HG02885 (cell line): Measurements from ENCODE around the gene OR6C70.
"Not testable (repeated sequence)": the region's sequence is repeated elsewhere in the genome, so short reads cannot be mapped to it uniquely, and the experiment has no call there.

Experiments
- ATAC-seq: cut with Tn5 transposase; IDR thresholded peaks from one replicate; pipeline ENCODE4 v1.9.1; 2021; ENCODE audit warnings: mild to moderate bottlenecking; ENCODE audit not compliant: unreplicated experiment, poor library complexity

The OR6C70 gene

GRCh38 chr12:55470088-55470829 lies at the start of gene OR6C70:
Gene OR6C70 (minus strand): TSS chr12:55470138. CDS start chr12:55470138, 0 bp downstream.
- ATAC-seq, result no peak

DNA sequence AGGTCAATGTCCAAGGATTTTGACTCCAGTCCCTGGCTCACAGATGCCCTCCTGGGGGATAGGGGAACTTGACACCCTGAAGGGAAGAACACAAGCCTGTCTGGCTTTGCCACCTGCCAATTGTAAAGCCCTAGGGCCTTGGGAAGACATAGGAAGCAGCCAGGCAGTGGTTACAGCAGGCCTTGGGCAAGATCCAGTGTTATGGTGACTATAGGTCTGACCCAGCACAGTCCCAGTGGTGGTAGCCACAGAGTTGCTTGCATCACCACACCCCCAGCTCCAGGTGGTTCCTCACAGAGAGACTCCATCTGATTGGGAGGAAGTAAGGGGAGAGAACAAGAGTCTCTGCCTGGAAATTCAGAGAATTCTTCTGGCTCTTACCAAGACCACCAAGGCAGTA lies 46.5 kb upstream of the OR6C70 start:
- no peak for ATAC-seq

GRCh38 chr12:55515696-55516095 lies 45.8 kb upstream of the OR6C70 start:
- peak; percentile 48 for ATAC-seq

DNA sequence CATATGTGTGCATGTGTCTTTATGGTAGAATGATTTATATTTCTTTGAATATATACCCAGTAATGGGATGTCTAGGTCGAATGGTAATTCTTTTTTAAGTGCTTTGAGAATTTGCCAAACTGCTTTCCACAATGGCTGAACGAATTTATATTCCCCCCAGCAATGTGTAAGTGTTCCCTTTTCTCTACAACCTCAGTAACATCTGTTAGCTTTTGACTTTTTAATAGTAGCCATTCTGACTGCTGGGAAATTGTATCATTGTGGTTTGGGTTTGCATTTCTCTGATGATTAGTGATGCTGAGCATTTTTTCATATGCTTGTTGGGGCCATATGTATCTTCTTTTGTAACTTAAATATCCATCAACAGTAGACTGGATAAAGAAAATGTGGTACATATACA lies 31.7 kb upstream of the OR6C70 start:
- no peak for ATAC-seq

GRCh38 chr12:55499810-55500252 lies 29.9 kb upstream of the OR6C70 start:
- no peak for ATAC-seq

GRCh38 chr12:55499231-55499630 lies 29.3 kb upstream of the OR6C70 start:
- no peak for ATAC-seq

DNA sequence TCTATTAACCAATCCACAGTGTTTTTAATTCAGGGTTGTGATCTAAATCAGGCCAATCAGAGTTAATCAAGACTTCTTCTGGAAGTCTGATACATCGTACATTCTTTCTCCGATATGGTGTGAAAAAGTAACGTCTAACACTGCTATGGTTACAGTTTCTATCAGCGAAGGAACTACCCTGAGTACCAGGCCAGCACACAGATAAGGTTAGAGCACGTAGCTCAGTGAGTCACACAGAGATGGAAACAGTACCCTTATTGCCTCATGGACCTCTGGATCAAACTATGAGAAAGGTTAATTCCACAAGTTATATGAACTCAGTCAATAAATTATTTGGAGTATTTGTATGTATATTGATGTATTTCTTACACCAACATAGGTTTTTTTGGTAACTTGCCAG lies 25.6 kb upstream of the OR6C70 start:
- ATAC-seq, result no peak

- ATAC-seq, result no peak
These were observed 22.1 kb upstream of the OR6C70 start, which contains the start of gene OR6C68 for GRCh38 chr12:55492078-55492477. Gene OR6C68 (plus strand): TSS chr12:55492378. CDS start chr12:55492378, 0 bp downstream.

- ATAC-seq, result not testable (repeated sequence)
These were observed 14.3 kb upstream of the OR6C70 start for GRCh38 chr12:55484284-55484683.

GRCh38 chr12:55479136-55479535 lies 9.2 kb upstream of the OR6C70 start:
- ATAC-seq, result not testable (repeated sequence)

- ATAC-seq, result no peak
These were observed 2.3 kb upstream of the OR6C70 start for GRCh38 chr12:55472264-55472663.

DNA sequence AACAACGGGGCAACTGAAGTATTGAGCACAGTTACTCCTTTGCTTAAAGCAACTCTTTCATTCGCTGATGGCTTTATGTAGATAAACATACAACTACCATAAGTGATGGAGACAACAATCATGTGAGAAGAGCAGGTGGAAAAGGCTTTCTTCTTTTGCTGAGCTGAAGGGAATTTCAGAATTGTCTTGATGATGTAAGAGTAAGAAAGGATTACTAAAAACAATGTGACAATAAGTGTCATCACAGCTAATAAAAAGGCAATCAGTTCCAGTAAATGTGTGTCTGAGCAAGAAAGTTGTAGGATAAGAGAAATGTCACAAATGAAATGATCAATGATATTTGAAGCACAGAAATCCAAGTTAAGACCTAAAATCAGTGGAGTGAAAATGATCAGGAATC lies 647 bp downstream of the OR6C70 start:
- ATAC-seq, result no peak

DNA sequence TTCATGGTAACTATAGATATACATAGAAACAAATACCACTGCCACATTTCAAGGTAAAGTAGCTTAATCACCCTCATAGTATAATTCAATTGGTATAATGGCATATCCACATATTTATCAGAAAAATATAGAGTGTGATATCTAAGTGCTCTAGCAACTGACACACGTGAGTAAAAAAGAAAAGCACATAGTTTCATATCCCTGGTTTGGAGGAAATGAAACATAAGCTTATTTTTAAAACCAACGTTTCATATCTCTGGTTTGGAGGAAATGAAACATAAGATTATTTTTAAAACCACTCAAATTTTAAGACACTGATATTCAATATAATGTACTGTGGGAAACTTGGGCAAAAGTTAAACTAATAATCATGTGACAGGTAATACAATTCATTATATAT lies 2.1 kb downstream of the OR6C70 start:
- peak; percentile 89 for ATAC-seq

DNA sequence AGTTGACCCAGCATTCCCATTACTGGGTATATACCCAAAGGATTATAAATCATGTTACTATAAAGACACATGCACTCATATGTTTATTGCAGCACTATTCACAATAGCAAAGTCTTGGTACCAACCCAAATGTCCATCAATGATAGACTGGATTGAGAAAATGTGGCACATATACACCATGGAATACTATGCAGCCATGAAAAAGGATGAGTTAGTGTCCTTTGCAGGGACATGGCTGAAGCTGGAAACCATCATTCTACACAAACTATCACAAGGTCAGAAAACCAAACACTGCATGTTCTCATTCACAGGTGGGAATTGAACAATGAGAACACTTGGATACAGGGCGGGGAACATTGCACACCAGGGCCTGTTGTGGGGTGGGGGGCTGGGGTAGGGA lies 5.0 kb downstream of the OR6C70 start:
- not testable (repeated sequence) for ATAC-seq

GRCh38 chr12:55448825-55449224 lies 21.1 kb downstream of the OR6C70 start:
- no peak for ATAC-seq

GRCh38 chr12:55446326-55446725 lies 23.6 kb downstream of the OR6C70 start:
- no peak for ATAC-seq

GRCh38 chr12:55445357-55445756 lies 24.6 kb downstream of the OR6C70 start:
- ATAC-seq, result no peak

GRCh38 chr12:55443776-55444175 lies 26.2 kb downstream of the OR6C70 start, which contains the start of gene OR6C2:
Gene OR6C2 (plus strand): TSS chr12:55444076. CDS start chr12:55452214, 8,138 bp downstream.
- no peak for ATAC-seq

DNA sequence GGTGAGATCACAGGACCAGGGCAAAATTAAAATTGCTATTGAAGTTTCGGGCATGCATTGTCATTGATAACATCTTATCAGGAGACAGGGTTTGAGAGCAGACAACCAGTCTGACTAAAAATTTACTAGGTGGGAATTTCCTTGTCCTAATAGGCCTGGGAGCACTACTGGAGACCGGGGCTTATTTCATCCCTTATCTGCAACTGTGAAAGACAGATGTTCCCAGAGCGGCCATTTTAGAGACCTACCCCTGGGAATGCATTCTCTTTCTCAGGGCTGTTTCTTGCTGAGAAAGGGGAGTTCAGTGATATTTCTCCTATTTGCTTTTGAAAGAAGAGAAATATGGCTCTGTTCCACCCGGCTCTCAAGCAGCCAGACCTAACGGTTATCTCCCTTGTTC lies 28.7 kb downstream of the OR6C70 start:
- not testable (repeated sequence) for ATAC-seq

DNA sequence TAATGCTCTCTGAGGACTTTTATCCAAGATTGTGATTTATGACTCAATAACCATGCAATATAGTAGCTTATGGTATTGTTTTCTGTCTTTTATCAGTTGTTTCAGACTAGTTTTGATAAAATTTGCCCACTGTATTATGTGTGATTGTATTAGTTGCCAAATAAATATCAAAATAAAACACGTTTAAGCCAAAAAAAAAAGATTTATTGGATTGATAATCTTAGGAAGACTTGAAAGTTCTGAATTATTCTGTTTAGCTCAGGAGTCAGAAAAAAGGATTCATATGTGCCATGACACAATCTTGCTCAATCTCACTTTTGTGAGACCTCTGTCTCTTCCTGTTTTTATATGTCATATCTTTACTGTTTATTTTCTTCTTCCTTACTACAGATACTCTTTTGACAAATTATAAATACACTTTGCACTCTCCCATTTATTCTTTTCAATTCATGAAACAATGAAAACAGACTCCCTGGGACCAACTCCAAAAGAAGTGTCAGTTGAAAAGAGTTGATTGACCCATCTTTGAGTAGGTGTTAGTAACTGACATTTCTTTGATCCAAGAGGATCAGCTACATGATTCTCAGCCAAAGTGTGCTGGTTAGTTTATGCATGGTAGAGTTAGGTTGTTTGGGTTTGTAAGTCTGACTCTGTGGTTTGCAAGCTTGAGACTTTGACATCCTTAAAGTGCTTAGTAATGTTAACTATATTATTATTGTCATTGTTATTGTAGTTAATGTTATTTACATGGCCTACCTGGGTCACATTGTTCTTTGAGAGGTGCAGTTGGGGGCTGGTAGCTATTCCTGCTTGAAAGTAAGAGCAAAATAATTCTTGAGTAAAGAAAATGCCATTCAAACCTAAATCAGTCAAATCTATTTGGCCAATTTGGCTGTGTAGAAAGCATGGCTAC lies 41.4 kb downstream of the OR6C70 start:
- no peak for ATAC-seq

- no peak for ATAC-seq
These were observed 44.0 kb downstream of the OR6C70 start, which contains the start of gene OR6C76 for GRCh38 chr12:55425954-55426353. Gene OR6C76 (plus strand): TSS chr12:55426254. CDS start chr12:55426254, 0 bp downstream.
